HCEC 1CT (cell line): ENCODE data around the gene UROS.
A peak's percentile ranks its signal among the peaks of the same experiment; 100 is the strongest.

Experiments used
- DNase-seq: peaks from one replicate; pipeline ENCODE4 v3.0.0-alpha.2; 2017

Gene UROS

DNA sequence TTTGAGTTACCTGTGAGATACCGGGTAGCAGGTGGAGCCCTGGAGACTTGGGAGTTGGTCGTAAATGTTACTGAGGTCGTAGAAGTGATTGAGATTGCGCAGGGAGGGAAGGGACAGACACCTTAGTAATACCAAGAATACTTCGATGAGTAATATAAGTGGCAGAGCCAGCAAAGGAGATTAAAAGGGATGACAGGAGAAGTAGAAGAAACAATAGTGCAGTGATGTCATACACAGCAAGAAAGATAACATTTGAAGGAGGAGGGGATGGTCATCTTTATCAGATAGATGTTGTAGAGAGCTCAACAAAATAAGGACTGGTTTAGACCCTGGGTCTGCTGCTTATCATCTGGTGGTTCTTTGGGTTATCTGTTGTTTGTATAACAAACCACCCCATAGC, 5.3 kb upstream of the UROS start:
- DNase-seq: no peak

- no peak for DNase-seq
Measured at GRCh38 chr10:125827133-125827532, 4.1 kb upstream of the UROS start.

DNA sequence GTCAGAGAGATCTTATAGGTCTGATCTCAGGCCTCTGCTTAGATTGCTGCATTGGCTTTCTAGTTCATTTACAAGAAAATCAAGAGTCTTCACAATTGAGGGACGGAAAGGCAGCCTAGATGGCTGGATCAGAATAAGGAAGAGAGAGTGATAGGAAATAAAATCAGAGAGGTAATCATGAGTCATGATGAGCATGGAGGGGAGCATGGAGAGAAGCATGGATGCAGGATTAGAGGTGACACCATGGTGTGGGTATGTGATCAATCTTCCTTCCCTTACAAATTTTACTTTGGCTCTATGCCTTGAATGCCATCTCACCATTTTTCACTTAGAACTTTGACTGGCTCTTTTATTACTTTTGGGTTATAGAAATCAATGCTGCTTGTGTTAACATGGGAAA, 1.7 kb upstream of the UROS start:
- DNase-seq: peak; percentile 79

DNA sequence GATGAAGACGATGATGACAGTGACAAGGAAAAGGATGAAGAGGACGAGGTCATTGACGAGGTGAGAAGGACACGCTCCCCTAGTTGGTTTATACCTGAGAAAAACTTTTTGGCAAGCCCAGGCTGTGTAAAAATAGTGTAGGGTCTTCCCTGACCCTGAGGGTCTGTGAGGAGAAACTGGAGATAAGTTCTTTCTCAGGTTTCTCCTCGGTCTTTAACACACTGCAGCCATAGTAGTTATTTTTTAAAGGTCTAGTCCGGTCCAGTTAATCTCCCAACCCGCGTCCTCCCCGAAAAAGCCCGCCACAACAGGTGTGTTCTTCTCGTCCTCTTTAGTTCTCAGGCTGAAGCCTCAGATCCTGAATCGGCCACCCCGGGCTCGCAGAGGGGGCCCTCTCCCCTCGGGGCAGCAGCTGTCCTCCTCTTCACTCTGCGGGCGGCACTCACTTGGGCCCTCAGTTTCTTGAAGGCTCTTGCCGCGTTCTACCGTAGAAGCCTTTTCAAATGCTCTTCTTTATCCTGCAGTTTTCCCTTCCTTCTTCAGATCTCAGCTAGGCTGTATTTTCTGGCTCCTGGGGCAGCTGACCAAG, 699 bp upstream of the UROS start:
- DNase-seq: no peak

- no peak for DNase-seq
Measured at GRCh38 chr10:125820701-125821100, 2.4 kb downstream of the UROS start.

DNA sequence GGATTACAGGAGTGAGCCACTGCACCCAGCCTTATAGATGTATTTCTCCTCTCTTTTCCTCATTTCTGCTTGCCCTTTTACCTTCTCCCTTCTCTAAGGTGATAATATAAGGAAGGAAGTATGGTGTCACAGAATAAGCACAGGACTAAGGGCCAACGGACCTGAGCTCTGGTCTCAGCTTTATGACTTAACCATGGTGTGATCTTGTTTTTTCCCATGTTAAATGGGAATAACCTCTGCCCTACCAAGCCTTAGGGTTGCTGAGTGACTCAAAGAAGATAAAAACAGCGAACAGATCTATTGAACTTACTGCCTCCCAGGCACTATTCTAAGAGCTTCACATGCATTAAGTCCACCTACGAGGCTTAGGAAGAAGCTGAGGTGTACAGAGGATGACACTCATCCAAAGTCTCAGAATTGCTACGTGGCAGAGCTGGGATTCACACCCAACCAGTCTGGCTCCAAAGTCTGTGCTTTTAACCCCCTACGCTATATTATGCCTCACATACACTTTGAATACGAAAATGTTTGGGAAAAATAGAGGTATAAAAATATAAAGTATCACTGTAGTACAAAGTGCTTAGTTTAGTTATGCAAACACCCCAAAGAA, 5.6 kb downstream of the UROS start:
- no peak for DNase-seq

DNA sequence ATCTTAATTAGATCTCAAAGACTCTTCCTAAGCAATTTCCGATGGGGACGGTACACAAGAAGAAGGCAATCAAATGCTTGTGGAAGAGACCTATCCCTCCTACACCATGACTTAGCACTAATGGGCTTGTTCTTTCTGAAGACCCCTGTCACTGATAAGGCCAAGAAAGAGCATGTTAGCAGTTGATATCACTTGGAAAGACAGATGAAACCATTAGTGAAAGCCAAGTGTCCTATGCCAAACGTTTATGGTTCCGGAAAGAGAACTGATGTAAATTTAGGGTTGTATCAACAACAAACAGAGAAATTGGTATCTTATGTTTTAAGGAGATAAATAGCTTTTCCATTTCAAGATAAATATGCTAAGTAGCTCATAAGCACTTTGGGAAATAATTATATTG, 6.5 kb downstream of the UROS start:
- DNase-seq: no peak

DNA sequence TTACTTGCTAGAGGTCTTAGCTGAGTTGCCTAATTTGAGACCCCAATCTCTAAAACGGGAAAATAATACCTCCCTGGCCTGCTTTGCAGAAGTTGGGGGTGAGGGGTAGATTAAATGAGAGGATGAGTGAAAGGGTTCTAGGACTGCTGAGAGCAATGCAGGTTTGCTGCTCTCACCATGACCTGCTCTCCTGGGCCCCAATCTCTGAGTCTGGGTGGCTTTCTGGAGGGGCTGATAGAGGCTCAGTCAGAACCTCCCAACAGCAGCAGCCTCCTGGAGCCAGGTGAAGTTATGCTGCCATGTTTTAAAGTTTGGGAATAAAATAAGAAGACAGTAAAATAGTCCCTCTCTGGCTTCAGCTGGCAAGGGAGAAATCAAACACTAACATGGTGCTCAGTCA, 7.3 kb downstream of the UROS start:
- no peak for DNase-seq

GRCh38 chr10:125812128-125812750, 10.8 kb downstream of the UROS start:
- DNase-seq: no peak

DNA sequence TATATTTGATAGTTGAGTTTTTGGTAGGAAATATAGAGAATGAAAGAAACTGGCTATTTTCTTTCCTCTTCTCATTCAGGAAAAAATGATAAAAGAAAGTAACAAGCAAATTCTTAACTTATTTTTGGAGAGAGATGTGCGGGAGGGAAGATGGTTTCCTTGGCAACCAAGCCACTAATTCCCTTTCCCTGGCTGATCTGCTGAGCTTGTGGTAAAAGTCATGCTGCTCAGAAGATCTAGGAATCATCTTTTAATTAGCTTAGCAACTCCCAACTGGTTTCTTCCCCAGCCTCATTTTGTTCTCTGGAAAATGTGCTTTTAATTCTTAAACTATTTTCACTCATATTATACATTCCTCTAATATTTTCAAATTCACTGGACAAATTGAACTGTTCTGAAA, 11.8 kb downstream of the UROS start:
- DNase-seq: no peak

GRCh38 chr10:125808047-125808446, 15.0 kb downstream of the UROS start:
- DNase-seq: no peak

GRCh38 chr10:125802739-125803138, 20.3 kb downstream of the UROS start:
- no peak for DNase-seq

DNA sequence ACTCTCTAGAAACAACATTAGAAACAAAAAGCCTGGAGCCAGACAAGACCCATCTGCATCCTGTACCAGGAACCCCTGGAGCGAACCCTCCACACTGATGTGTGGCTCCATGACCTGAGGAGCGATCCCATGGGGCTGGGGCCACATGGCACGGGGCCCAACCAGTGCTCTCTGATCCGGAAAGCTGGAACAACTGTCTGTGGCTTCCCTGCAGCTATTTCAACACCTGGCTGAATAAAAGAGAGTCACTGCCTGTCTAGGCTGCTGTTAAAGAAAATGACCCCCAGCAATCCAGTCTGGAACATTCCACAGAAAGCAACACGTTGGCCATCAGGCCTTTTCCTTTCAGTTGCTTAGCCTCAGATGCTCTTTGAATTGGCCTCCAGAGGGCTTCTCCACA, 20.9 kb downstream of the UROS start:
- no peak for DNase-seq

DNA sequence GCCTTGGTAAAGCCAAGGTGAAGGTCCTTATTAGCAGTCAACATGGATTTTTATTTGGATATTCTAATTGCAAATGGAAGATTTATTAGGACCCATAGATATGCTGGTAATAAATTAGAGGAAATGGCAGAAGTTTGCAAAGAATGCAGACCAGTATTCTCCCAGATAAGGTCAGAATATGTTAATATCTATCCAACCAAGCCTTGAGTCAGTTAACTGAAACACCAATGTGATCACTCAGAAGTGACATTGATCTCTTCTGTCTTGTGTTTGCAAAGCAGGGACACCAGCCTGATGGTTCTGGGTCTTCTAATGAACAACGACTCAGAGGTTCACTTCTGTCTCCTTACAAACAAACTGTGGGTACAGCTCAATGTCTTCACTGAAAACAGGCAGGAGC, 21.5 kb downstream of the UROS start:
- DNase-seq: no peak

DNA sequence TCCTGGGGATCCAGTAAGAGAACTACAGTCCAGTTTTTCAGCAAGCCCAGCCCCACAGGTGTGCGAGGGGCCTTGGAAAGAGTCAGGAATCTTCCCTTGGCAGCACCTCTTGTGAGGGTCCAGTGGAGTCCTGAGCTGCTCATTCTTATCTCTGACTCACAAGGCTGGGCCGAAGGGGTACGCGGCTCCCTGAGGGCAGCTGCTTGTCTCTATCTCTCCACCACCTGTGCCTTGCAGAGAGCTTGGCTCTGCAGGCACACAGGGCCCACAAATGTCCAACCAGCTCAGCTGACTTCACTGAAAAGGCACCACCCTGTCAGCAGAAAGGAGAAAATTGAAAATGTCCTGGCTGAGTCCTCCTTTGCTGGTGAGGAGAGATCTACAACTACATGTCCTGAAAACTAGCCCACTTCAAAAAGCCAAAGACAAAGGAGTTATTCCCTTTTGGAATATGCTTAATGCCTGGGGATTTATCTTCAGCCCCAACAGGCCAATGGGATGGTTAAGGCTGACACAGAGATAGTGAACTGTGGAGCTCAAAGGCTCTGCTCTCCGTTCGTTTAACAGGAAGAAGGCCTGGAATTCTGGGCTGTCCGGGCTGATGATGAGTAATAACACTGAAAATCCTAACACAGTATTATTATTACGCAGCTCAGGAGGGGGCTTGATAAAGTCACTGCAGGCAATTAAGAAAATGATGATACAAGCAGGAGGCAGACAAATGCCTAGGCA, 23.4 kb downstream of the UROS start:
- no peak for DNase-seq

DNA sequence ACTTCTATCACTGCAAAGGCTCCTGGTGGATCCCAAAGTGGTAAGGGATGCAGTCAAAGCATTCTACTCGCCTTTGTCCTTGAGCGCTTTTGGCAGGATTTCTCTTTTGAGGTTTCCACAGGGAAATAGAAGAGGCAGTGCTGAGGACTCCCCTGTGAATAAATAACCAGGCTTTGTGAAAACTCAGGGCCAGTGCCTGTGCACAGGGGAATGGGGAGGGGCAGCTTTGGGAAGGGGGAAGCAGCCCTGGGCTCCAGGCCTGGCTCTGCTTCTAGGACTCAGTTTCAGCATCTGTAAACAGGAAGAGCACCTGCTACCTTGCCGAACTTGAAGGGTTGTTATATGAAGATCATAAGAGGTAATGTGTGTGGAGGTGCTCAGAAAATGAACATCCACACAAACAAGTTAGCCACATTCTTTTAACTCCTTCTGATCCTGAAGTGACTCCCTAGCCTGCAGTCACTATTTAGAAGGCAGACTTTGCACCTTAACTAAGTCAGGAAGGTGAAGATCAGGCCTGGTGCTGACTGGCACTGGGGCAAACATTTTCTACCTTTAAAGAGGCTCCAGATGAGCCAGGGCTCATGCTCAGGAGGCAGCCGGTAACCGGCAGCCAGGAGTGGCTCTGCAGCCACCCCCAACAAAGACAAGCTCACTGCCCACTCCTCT, 24.9 kb downstream of the UROS start:
- no peak for DNase-seq

- no peak for DNase-seq
Measured at GRCh38 chr10:125797424-125797823, 25.6 kb downstream of the UROS start.

DNA sequence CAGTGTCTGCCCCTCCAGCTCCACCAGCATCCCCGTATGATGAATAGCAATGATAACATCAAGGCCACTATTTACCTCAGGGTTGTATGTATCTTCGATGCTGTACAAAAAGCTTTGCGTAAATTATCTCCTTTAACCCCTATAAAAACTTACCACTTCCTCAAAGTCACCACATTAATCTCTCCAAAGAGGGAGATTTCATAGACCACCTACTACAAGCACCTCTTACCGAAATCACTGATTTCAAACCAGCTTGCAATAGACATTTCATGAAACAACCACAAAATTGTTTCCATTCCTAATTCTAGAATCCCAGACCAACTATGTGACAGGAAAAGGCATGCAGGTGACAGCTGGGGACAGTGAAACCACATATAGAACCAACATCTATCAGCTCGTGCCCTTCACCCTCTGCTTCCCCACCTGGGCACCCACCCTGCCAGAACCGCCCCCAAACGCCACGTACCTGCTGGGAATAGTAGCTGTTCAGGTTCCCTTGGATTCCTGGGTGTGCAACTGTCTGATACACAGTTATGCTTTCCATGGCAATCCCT, 27.3 kb downstream of the UROS start:
- no peak for DNase-seq

DNA sequence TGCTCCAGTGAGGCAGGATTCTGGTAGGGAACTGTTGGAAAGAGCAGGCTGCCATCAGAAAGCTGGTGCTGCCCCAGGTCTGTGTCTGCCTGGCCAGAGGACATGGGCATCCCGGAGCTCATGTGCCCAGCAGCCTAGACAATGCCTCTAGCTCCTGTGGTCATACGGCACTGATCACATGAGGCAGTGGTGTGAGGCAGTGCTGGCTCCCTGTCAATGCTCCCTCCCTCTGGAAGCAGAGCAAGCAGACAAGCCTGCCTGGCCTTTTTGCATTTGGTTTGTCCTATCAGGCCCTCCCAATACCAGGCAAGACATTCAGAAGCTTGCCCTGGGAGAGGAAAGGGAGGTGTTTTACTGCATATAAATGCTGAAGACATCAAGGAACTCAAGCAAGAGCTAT, 27.9 kb downstream of the UROS start:
- DNase-seq: no peak

GRCh38 chr10:125792342-125793300, 30.4 kb downstream of the UROS start:
- no peak for DNase-seq

DNA sequence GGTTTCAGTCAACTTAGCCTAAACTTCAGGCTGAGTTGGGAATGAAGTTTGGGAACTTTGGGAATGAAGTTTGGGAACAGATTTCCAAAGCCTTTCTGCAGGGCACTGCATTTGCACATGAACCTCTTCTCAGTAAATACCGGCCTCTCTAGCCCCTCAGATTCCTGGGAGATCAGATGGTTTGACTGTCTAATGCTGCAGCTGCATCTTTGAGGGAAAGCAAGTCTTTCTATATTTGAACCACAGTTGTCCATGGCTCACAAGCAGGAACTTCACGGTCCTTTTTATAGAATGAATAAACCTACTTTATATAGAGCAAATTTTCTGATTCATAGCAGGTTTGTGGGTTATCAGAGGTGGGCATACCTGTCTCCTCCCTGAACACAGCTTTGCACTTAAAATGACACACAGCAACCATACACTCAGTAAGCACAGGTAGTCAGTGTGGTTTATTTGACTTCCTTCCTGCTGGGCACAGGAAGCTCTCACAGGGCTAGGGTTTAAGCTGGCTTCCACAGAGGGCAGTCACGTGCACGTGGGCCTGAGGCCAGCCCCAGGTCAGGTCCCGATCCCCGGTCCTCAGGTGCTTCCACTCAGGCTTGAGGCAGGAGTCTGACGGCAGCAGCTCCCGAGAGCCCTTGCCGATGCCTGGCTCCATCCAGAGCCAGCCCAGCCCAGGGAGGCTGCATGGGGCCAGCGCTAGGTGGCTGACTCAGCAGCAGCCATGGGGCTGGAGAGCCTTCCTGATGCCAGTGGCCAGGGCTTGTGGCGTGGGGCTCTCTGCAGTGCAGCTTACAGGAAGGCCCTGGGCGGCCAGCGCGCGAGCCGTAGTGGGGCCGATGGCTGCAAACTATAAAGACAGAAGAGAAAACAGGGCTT, 34.7 kb downstream of the UROS start:
- DNase-seq: no peak
